Common myeloid progenitor, CD34-positive (primary cell): ENCODE data around the gene CDH15.

Experiments
- CTCF ChIA-PET: fragments of 350-600 bp; sonication (Branson Sonifier 250); formaldehyde crosslinking; loops from one replicate; lab custom pipeline; 2021; ENCODE audit warnings: antibody characterized with exemption; lab: Charles Lee
- POLR2A ChIA-PET: fragments of 350-600 bp; sonication (Branson Sonifier 250); formaldehyde crosslinking; loops from one replicate; lab custom pipeline; 2021; ENCODE audit warnings: antibody characterized with exemption; lab: Charles Lee
- DNase-seq, 3 donors: peaks; one replicate each; pipeline versions ENCODE4 v3.0.0 to v3.0.0-alpha.2; 2013
- H3K27ac ChIP-seq, 2 experiments: 1 replicate in 1 of 2; 2 replicates in 1 of 2; pipeline ENCODE4 v1.7.0; 2013; ENCODE audit warnings: inconsistent platforms in 2 of 2, low read length in 2 of 2, mild to moderate bottlenecking in 2 of 2, low read depth in 1 of 2, moderate library complexity in 1 of 2; ENCODE audit not compliant: severe bottlenecking in 2 of 2, insufficient read depth in 1 of 2, poor library complexity in 1 of 2
- H3K27me3 ChIP-seq, 5 experiments: replicated peaks in 2 of 5; 1 replicate in 3 of 5; 2 replicates in 2 of 5; pipeline versions ENCODE4 v1.6.1 to v1.7.0; 2013; ENCODE audit warnings: low read length in 4 of 5, mild to moderate bottlenecking in 2 of 5, moderate library complexity in 2 of 5, inconsistent platforms in 1 of 5; ENCODE audit not compliant: insufficient read depth in 5 of 5, control insufficient read depth in 4 of 5
- H3K36me3 ChIP-seq, 4 experiments: 1 replicate in 2 of 4; 2 replicates in 2 of 4; pipeline versions ENCODE4 v1.6.1 to v1.7.0; 2013; ENCODE audit warnings: low read length in 3 of 4, control low read depth in 1 of 4, mild to moderate bottlenecking in 1 of 4; ENCODE audit not compliant: control insufficient read depth in 4 of 4, insufficient read depth in 4 of 4
- H3K4me1 ChIP-seq, 4 experiments: 1 replicate in 3 of 4; 2 replicates in 1 of 4; pipeline versions ENCODE4 v1.6.1 to v1.7.1; 2013; ENCODE audit warnings: low read length in 3 of 4, mild to moderate bottlenecking in 3 of 4, control low read depth in 1 of 4, inconsistent platforms in 1 of 4, moderate library complexity in 1 of 4; ENCODE audit not compliant: control insufficient read depth in 4 of 4, insufficient read depth in 4 of 4; ENCODE audit errors: control extremely low read depth in 1 of 4
- H3K4me3 ChIP-seq, 7 experiments: 1 replicate in 4 of 7; 2 replicates in 3 of 7; pipeline versions ENCODE4 v1.5.1 to v1.7.0; 2013; ENCODE audit warnings: mild to moderate bottlenecking in 7 of 7, low read length in 6 of 7, moderate library complexity in 6 of 7, inconsistent platforms in 2 of 7, low read depth in 2 of 7, control low read depth in 1 of 7; ENCODE audit not compliant: insufficient read depth in 4 of 7, control insufficient read depth in 1 of 7; ENCODE audit errors: extremely low read depth in 1 of 7
- H3K9me3 ChIP-seq, 5 experiments: 1 replicate in 4 of 5; 2 replicates in 1 of 5; pipeline versions ENCODE4 v1.6.1 to v1.7.1; 2013; ENCODE audit warnings: low read length in 4 of 5, mild to moderate bottlenecking in 2 of 5, inconsistent platforms in 1 of 5, low read depth in 1 of 5, moderate library complexity in 1 of 5; ENCODE audit not compliant: control insufficient read depth in 4 of 5, insufficient read depth in 2 of 5; ENCODE audit errors: control extremely low read depth in 1 of 5
- WGBS: methylation state at CpG from one replicate; pipeline ENCODE4 v1.1.5; 2013; ENCODE audit not compliant: insufficient coverage; 5-methylcytosine and 5-hydroxymethylcytosine counted together

CDH15 gene

GRCh38 chr16:89224665-89225064 lies 53.1 kb downstream of the CDH15 start:
- no peak overlapping the region for H3K27ac ChIP-seq
- H3K27me3 ChIP-seq: no peaks in the 10 kb centered on the region
- 98% methylated on average over 7 of the region's 10 CpGs for WGBS
- DNase-seq: no peak
- no peaks in the 10 kb centered on the region for H3K4me1 ChIP-seq
- H3K9me3 ChIP-seq: peaks cover 7 to 29% (median 11%) of the 10 kb centered on the region in 5 experiments
- H3K4me3 ChIP-seq: no peak overlapping the region
- POLR2A ChIA-PET: interaction anchor here (0.6 kb wide), 1 partner anchor 479 kb away, joined by 3 read pairs; no protein-coding TSS in a partner anchor
- CTCF ChIA-PET: interaction anchor here (0.5 to 0.7 kb wide), 2 partner anchors 18 to 318 kb away, joined by 3 read pairs; no protein-coding TSS in a partner anchor
- peaks cover 33 to 73% (median 54%) of the 10 kb centered on the region in 4 experiments for H3K36me3 ChIP-seq

- Histone ChIP-seq H3K4me3 (no peak overlapping the region), H3K27me3 (no peaks in the 10 kb centered on the region), H3K27ac (no peak overlapping the region), H3K9me3 (peaks cover 8 to 38% (median 13%) of the 10 kb centered on the region in 5 experiments), H3K36me3 (peaks cover 37 to 80% (median 65%) of the 10 kb centered on the region in 4 experiments), H3K4me1 (no peaks in the 10 kb centered on the region)
- 93% methylated on average over 14 of the region's 14 CpGs for WGBS
- POLR2A ChIA-PET: interaction anchor here (0.6 kb wide), 1 partner anchor 409 kb away, joined by 3 read pairs; no protein-coding TSS in a partner anchor
- CTCF ChIA-PET: interaction anchor here (1.6 kb wide), 1 partner anchor 10 kb away, joined by 7 read pairs; no protein-coding TSS in a partner anchor
- DNase-seq: no peak
These were observed 58.7 kb downstream of the CDH15 start for GRCh38 chr16:89230255-89230654.

- 80% methylated on average over 1 of the region's 2 CpGs for WGBS
- POLR2A ChIA-PET: no interaction called here
These were observed 60.6 kb downstream of the CDH15 start for GRCh38 chr16:89232107-89232506.

GRCh38 chr16:89233678-89234490 lies 62.3 kb downstream of the CDH15 start:
- POLR2A ChIA-PET: no interaction called here

More at GRCh38 chr16:89232107-89232506, 60.6 kb downstream of the CDH15 start:
- H3K27ac ChIP-seq: no peak overlapping the region
- no peak overlapping the region for H3K4me3 ChIP-seq
- no peak for DNase-seq
- peaks cover 8 to 28% (median 10%) of the 10 kb centered on the region in 5 experiments for H3K9me3 ChIP-seq
- no peaks in the 10 kb centered on the region for H3K4me1 ChIP-seq
- CTCF ChIA-PET: no interaction called here
- peaks cover 27 to 65% (median 52%) of the 10 kb centered on the region in 4 experiments for H3K36me3 ChIP-seq
- no peaks in the 10 kb centered on the region for H3K27me3 ChIP-seq

GRCh38 chr16:89237733-89238132 lies 66.2 kb downstream of the CDH15 start:
- H3K36me3 ChIP-seq: peaks cover under 1 to 16% (median 12%) of the 10 kb centered on the region in 4 experiments
- WGBS: 100% methylated on average over 1 of the region's 3 CpGs
- H3K4me3 ChIP-seq: no peak overlapping the region
- peaks cover 0 to 18% (median 14%) of the 10 kb centered on the region in 4 experiments for H3K4me1 ChIP-seq
- ChIA-PET POLR2A (no interaction called here), CTCF (interaction anchor here (1.7 kb wide), 1 partner anchor 54 kb away, joined by 5 read pairs; no protein-coding TSS in a partner anchor)
- no peak overlapping the region for H3K27ac ChIP-seq
- DNase-seq: no peak
- H3K27me3 ChIP-seq: no peaks in the 10 kb centered on the region
- peaks cover 0 to 4% (median 0%) of the 10 kb centered on the region in 5 experiments for H3K9me3 ChIP-seq

More at GRCh38 chr16:89233678-89234490, 62.3 kb downstream of the CDH15 start:
- H3K27me3 ChIP-seq: no peaks in the 10 kb centered on the region
- H3K36me3 ChIP-seq: peaks cover 9 to 48% (median 36%) of the 10 kb centered on the region in 4 experiments
- no peaks in the 10 kb centered on the region for H3K4me1 ChIP-seq
- no peak overlapping the region for H3K27ac ChIP-seq
- H3K4me3 ChIP-seq: no peak overlapping the region
- DNase-seq: no peak
- 96% methylated on average over 7 of the region's 16 CpGs for WGBS
- H3K9me3 ChIP-seq: peaks cover 0 to 11% (median 3%) of the 10 kb centered on the region in 5 experiments
- CTCF ChIA-PET: no interaction called here

- Histone ChIP-seq H3K4me1 (peaks cover 0 to 18% (median 14%) of the 10 kb centered on the region in 4 experiments), H3K9me3 (no peaks in the 10 kb centered on the region), H3K27me3 (peaks cover 0 to 4% (median 0%) of the 10 kb centered on the region in 5 experiments), H3K27ac (peak overlapping the region; percentile 46 to 89), H3K4me3 (peak overlapping the region; percentile 43 to 82 (median 70)), H3K36me3 (no peaks in the 10 kb centered on the region)
- ChIA-PET POLR2A (interaction anchor here (0.5 to 0.6 kb wide), 3 partner anchors 16 to 497 kb away, joined by 3 to 4 read pairs (median 4); no protein-coding TSS in a partner anchor), CTCF (interaction anchor here (1.1 to 2.4 kb wide), 3 partner anchors 23 to 47 kb away, joined by 4 to 7 read pairs (median 4); no protein-coding TSS in a partner anchor)
- peak; percentile 90 to 96 (median 94) for DNase-seq
- 12% methylated on average over 32 of the region's 39 CpGs for WGBS
These were observed 69.8 kb downstream of the CDH15 start for GRCh38 chr16:89241187-89242007.
